ENCODE results near the gene ITPR3.
"Not testable (repeated sequence)": the region's sequence is repeated elsewhere in the genome, so short reads cannot be mapped to it uniquely, and the experiment has no call there.

The ITPR3 gene

GRCh38 chr6:33590531-33591198 lies 30.5 kb upstream of the ITPR3 start:
- no peak for DNase-seq

GRCh38 chr6:33591424-33592032 lies 29.6 kb upstream of the ITPR3 start:
- no peak for DNase-seq

DNA sequence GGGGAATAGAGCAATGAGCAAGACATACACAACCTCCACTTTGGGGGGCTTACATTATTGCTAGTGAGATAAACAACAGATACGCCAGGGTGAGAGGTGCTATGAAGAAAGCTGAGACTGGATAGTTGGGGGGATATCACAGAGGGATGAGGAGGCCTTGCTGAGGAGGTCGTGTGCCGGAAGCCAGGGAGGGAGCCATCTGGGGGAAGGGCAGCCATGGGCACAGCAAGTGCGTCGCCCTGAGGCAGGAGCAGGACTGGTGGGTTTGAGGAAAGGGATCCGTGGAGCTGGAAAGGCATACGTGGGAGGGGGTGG lies 28.9 kb upstream of the ITPR3 start:
- DNase-seq, result no peak

GRCh38 chr6:33592595-33593413 lies 28.3 kb upstream of the ITPR3 start:
- peak in 17 of 56 donors; percentile 6 to 65 (median 21) for DNase-seq

- no peak for DNase-seq
Measured at GRCh38 chr6:33593414-33593727, 27.8 kb upstream of the ITPR3 start.

- DNase-seq, result no peak
Measured at GRCh38 chr6:33595001-33595846, 25.9 kb upstream of the ITPR3 start.

- DNase-seq, result not testable (repeated sequence)
Measured at GRCh38 chr6:33596894-33597293, 24.2 kb upstream of the ITPR3 start.

GRCh38 chr6:33597551-33598322 lies 23.4 kb upstream of the ITPR3 start:
- DNase-seq, result no peak

DNA sequence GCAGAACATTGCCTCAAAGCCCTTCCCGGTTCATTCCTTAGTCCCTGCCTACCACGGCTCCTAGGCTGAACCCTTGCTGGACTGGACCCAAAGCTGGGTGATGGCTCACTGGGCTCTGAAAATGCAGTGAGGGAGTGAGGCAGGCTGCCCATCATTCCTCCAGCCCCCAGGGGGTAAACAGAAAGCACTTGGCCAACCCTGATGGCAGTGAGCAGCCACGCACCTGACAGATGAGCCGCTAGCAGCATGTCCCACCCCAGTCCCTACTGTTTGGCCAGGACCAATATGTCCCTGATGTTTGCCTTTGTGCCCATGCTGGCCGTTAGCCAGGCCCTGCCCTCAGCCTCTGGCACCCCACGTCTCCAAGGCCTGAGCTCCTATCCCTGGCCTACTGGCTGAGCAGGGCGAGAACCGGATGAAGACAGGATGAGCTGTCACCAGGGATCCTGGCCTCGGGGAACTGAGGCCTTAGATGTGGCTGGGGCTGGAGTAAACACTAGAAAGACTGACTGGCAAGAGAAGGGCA lies 21.6 kb upstream of the ITPR3 start:
- DNase-seq, result no peak

GRCh38 chr6:33600761-33601160 lies 20.4 kb upstream of the ITPR3 start:
- no peak for DNase-seq

DNA sequence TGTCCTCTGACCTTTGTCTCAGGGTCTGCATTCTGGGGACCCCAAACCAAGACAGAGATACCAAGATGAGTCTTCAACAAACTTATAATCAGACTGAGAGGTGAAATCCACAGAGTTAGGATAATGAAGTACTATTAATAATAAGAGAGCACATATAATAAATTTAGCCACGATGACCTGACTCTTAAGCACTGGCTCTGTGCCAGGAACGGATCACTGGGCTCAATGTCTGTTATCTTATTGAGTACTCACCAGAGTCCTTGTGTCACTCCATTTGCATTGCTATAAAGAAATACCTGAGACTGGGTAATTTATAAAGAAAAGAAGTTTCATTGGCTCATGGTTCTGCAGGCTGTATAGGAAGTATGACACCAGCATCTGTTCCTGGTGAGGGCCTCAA lies 18.9 kb upstream of the ITPR3 start:
- no peak for DNase-seq

GRCh38 chr6:33604941-33605854 lies 15.9 kb upstream of the ITPR3 start:
- no peak for DNase-seq

GRCh38 chr6:33606642-33607041 lies 14.5 kb upstream of the ITPR3 start:
- no peak for DNase-seq

- no peak for DNase-seq
Measured at GRCh38 chr6:33607126-33607783, 13.9 kb upstream of the ITPR3 start.

GRCh38 chr6:33607784-33608161 lies 13.3 kb upstream of the ITPR3 start:
- DNase-seq, result no peak

GRCh38 chr6:33609019-33609418 lies 12.1 kb upstream of the ITPR3 start:
- no peak for DNase-seq

GRCh38 chr6:33609528-33609927 lies 11.6 kb upstream of the ITPR3 start:
- DNase-seq, result no peak

DNA sequence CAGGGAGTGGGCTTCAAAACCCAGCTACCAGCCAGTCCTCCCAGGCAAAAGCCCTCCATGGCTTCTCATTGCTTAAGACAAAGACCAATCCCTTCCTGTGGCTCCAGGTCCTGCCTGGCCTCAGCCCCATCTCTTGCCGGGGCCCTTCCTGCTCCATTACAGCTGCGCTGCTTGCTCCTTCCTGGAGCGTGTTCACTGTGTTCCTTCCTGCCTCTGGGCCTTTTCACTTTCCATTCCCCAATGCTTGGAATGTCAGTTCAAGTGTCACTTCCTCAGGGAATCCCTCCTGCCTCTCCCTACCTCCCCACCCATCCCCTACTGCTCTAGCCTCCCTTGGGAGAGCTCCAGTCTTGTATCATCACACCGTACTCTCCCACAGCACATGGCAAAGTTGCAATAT lies 11.1 kb upstream of the ITPR3 start:
- DNase-seq, result no peak
